ENCODE results near the gene KNDC1.

DNA sequence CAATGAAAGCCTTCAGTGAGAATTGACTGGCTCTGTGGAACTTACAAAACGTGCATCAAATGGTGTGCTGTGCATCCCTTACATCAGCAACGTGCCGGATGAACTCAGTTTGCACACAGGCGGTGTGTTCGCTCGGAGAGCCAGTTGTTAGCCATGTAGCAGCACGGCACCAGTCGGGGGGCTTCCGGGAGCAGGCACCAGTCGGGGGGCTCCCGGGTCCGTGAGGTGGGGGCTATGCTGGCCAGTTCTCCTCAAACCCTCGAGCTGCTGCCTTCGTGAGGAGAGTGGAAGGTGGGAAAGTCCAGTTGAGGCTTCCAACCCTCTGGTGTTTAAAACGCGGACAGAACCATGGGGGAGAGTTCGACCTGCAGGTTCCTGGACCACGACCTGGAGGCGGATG is 35.1 kb downstream of the KNDC1 start:
- TF ChIP-seq CTCF (IDR thresholded peaks at IDR 0.05) (no peak), POLR2A (IDR thresholded peaks at IDR 0.05) (no peak), EP300 (IDR thresholded peaks at IDR 0.05) (no peak), POLR2AphosphoS5 (IDR thresholded peaks at IDR 0.05) (no peak)
